ENCODE data around the gene WDR70. TPM values are rescaled to one million over a fixed set of nuclear protein-coding genes. Genes with fewer than 3 reads are reported as not detected.

WDR70 gene
- total and polyA plus RNA-seq, 4 donors, result 4.0 to 17.7 (median 14.5) TPM

DNA sequence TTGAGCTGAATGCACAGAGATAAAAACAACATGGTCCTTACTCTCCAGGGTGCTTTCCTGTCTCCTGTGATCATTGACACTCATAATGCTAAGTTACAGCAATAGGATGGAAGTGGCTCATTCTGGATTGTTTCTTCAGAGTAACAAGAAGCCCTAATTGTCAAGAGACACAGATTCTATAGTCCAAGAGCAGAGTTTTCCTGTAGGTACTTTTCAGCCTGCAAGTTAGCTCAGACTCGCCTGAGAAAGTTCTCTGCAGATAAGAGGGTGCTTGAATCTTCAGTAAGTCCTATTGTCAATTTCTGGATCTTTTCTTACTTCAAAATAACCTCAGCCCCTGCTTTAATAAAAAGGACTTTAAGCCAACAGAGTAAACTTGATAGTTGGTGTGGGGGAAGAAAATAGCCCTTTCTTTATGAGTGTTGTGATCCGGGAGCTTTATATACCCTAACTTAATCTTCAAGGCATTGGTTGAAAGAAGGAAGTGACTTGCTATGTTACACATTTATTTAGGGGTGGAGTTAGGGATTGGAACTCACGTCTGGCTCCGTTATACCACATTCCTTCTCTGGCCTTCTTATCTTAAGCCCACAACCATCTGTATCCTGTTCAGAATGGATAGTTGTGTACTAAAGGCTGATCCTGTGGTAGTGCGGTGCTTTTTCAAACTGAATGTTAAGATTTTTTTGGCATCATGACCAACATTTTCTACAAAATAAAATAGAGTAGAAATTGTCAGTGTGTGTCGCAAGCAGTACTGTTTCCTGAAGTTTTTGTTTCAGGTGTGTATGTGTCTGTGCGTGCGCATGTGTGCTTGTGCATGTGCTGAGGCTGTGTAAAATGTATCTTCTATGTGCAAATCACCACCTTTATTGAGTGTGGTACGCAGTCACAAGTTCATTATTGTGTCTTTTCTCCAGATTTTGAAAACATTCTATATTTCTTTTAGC, 173.9 kb downstream of the WDR70 start:
- Histone ChIP-seq H3K27me3 (ENCODE audit: control insufficient read depth in 4 of 4, insufficient read depth in 4 of 4, low read length in 3 of 4) (no peaks in the 10 kb centered on the region), H3K9me3 (ENCODE audit: control insufficient read depth in 4 of 4, low read length in 3 of 4) (no peaks in the 10 kb centered on the region), H3K36me3 (ENCODE audit: control insufficient read depth in 4 of 4, insufficient read depth in 3 of 4, low read depth in 1 of 4, low read length in 3 of 4) (no peaks in the 10 kb centered on the region), H3K4me1 (ENCODE audit: control insufficient read depth in 4 of 4, insufficient read depth in 4 of 4, low read length in 3 of 4) (no peaks in the 10 kb centered on the region), H3K27ac (ENCODE audit: low read depth in 1 of 2, low read length in 2 of 2) (peak overlapping the region in 1 of 2 donors; percentile 3), H3K4me3 (ENCODE audit: low read depth in 1 of 3, low read length in 3 of 3) (no peak overlapping the region), H3K9ac (ENCODE audit: low read depth in 1 of 2, low read length in 2 of 2) (no peak overlapping the region)
- 70% methylated on average over 9 of the region's 9 CpGs for WGBS
- TF ChIP-seq GABPA (IDR thresholded peaks at IDR 0.05 in 1 of 2, conservative IDR thresholded peaks at IDR 0.05 in 1 of 2) (no peak), RAD21 (IDR thresholded peaks at IDR 0.05) (peak in 1 of 2 donors; percentile 9), NR2F2 (IDR thresholded peaks at IDR 0.05) (peak; percentile 92), EGR1 (IDR thresholded peaks at IDR 0.05; ENCODE audit: low read depth in 2 of 2) (no peak)
- no peak for DNase-seq (ENCODE audit: low spot score)

DNA sequence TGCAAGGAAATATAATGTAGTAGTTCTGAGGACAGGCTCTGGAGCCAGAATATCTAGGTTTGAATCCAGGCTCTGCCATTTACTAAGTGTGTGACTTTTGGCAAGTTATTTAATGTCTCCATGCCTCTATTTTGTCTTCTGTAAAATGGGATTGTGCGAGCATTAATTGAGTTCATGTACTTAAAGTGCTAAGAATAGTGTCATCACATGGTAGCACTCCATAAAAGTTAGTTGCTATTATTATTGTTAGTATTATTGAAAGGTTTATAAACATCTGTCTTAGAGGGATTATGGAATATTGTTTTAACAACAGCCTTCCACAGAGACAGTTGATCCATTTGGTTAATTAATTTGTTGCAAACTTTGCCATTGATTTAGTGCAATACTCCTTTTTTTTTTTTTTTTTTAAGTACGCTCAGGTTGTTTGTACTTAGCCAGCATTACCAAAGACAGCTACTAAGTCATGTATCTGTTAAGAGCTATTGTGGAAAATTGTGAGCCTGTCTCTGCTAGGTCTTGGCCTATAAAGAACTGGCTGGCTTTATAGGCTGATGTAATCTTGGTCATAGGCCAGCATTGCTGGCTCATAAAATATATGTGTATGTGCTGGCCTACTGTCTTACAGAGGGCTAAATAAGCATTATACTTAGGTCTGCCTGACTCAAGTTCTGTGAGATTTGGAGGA, 174.7 kb downstream of the WDR70 start:
- WGBS, result 98% methylated on average over 2 of the region's 2 CpGs
- Histone ChIP-seq H3K36me3 (ENCODE audit: control insufficient read depth in 4 of 4, insufficient read depth in 3 of 4, low read depth in 1 of 4, low read length in 3 of 4) (no peaks in the 10 kb centered on the region), H3K27me3 (ENCODE audit: control insufficient read depth in 4 of 4, insufficient read depth in 4 of 4, low read length in 3 of 4) (no peaks in the 10 kb centered on the region), H3K27ac (ENCODE audit: low read depth in 1 of 2, low read length in 2 of 2) (peak overlapping the region in 1 of 2 donors; percentile 3), H3K4me1 (ENCODE audit: control insufficient read depth in 4 of 4, insufficient read depth in 4 of 4, low read length in 3 of 4) (no peaks in the 10 kb centered on the region), H3K9me3 (ENCODE audit: control insufficient read depth in 4 of 4, low read length in 3 of 4) (no peaks in the 10 kb centered on the region), H3K4me3 (ENCODE audit: low read depth in 1 of 3, low read length in 3 of 3) (no peak overlapping the region), H3K9ac (ENCODE audit: low read depth in 1 of 2, low read length in 2 of 2) (no peak overlapping the region)
- TF ChIP-seq HNF4A (conservative IDR thresholded peaks at IDR 0.05) (no peak), GABPA (IDR thresholded peaks at IDR 0.05 in 1 of 2, conservative IDR thresholded peaks at IDR 0.05 in 1 of 2) (no peak), TAF1 (conservative IDR thresholded peaks at IDR 0.05) (no peak), YY1 (IDR thresholded peaks at IDR 0.05) (no peak), FOXA1 (IDR thresholded peaks at IDR 0.05) (no peak), EGR1 (IDR thresholded peaks at IDR 0.05; ENCODE audit: low read depth in 2 of 2) (no peak), RAD21 (IDR thresholded peaks at IDR 0.05) (no peak), FOXA2 (IDR thresholded peaks at IDR 0.05) (no peak), HNF4G (IDR thresholded peaks at IDR 0.05) (no peak), RXRA (IDR thresholded peaks at IDR 0.05) (no peak), JUND (IDR thresholded peaks at IDR 0.05) (no peak), NR2F2 (IDR thresholded peaks at IDR 0.05) (no peak), SP1 (IDR thresholded peaks at IDR 0.05) (no peak)
- TF ChIP-seq, protein P1, sequence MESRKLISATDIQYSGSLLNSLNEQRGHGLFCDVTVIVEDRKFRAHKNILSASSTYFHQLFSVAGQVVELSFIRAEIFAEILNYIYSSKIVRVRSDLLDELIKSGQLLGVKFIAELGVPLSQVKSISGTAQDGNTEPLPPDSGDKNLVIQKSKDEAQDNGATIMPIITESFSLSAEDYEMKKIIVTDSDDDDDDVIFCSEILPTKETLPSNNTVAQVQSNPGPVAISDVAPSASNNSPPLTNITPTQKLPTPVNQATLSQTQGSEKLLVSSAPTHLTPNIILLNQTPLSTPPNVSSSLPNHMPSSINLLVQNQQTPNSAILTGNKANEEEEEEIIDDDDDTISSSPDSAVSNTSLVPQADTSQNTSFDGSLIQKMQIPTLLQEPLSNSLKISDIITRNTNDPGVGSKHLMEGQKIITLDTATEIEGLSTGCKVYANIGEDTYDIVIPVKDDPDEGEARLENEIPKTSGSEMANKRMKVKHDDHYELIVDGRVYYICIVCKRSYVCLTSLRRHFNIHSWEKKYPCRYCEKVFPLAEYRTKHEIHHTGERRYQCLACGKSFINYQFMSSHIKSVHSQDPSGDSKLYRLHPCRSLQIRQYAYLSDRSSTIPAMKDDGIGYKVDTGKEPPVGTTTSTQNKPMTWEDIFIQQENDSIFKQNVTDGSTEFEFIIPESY (IDR thresholded peaks at IDR 0.05), result no peak
- TF ChIP-seq, protein P2, sequence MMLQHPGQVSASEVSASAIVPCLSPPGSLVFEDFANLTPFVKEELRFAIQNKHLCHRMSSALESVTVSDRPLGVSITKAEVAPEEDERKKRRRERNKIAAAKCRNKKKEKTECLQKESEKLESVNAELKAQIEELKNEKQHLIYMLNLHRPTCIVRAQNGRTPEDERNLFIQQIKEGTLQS (IDR thresholded peaks at IDR 0.05), result no peak
- TF ChIP-seq, protein P3, sequence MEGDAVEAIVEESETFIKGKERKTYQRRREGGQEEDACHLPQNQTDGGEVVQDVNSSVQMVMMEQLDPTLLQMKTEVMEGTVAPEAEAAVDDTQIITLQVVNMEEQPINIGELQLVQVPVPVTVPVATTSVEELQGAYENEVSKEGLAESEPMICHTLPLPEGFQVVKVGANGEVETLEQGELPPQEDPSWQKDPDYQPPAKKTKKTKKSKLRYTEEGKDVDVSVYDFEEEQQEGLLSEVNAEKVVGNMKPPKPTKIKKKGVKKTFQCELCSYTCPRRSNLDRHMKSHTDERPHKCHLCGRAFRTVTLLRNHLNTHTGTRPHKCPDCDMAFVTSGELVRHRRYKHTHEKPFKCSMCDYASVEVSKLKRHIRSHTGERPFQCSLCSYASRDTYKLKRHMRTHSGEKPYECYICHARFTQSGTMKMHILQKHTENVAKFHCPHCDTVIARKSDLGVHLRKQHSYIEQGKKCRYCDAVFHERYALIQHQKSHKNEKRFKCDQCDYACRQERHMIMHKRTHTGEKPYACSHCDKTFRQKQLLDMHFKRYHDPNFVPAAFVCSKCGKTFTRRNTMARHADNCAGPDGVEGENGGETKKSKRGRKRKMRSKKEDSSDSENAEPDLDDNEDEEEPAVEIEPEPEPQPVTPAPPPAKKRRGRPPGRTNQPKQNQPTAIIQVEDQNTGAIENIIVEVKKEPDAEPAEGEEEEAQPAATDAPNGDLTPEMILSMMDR (IDR thresholded peaks at IDR 0.05; ENCODE audit: low read depth, low read length, missing input control), result no peak
- TF ChIP-seq, protein P4, sequence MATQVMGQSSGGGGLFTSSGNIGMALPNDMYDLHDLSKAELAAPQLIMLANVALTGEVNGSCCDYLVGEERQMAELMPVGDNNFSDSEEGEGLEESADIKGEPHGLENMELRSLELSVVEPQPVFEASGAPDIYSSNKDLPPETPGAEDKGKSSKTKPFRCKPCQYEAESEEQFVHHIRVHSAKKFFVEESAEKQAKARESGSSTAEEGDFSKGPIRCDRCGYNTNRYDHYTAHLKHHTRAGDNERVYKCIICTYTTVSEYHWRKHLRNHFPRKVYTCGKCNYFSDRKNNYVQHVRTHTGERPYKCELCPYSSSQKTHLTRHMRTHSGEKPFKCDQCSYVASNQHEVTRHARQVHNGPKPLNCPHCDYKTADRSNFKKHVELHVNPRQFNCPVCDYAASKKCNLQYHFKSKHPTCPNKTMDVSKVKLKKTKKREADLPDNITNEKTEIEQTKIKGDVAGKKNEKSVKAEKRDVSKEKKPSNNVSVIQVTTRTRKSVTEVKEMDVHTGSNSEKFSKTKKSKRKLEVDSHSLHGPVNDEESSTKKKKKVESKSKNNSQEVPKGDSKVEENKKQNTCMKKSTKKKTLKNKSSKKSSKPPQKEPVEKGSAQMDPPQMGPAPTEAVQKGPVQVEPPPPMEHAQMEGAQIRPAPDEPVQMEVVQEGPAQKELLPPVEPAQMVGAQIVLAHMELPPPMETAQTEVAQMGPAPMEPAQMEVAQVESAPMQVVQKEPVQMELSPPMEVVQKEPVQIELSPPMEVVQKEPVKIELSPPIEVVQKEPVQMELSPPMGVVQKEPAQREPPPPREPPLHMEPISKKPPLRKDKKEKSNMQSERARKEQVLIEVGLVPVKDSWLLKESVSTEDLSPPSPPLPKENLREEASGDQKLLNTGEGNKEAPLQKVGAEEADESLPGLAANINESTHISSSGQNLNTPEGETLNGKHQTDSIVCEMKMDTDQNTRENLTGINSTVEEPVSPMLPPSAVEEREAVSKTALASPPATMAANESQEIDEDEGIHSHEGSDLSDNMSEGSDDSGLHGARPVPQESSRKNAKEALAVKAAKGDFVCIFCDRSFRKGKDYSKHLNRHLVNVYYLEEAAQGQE (IDR thresholded peaks at IDR 0.05), result no peak
- TF ChIP-seq, protein P5, sequence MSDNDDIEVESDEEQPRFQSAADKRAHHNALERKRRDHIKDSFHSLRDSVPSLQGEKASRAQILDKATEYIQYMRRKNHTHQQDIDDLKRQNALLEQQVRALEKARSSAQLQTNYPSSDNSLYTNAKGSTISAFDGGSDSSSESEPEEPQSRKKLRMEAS (IDR thresholded peaks at IDR 0.05), result no peak
- DNase-seq (ENCODE audit: low spot score), result no peak

All from liver (tissue), 9 donors.